ACC112 (cell line): ENCODE data around the gene SERPINE1.
"Not testable (repeated sequence)": the region's sequence is repeated elsewhere in the genome, so short reads cannot be mapped to it uniquely, and the experiment has no call there.

Experiments used
- H2AFZ ChIP-seq: fragments of 200-600 bp; sonication (generic); one replicate; pipeline ENCODE4 v1.6.0; 2017; ENCODE audit warnings: antibody characterized with exemption, low read length; ENCODE audit not compliant: unreplicated experiment
- H3K27ac ChIP-seq: fragments of 200-600 bp; sonication (generic); 2 replicates; pipeline ENCODE4 v1.5.1; 2014; ENCODE audit warnings: low read depth, mild to moderate bottlenecking, antibody characterized with exemption, low read length, moderate library complexity
- H3K27me3 ChIP-seq: fragments of 200-600 bp; sonication (generic); 2 replicates; pipeline ENCODE4 v1.6.1; 2014; ENCODE audit warnings: mild to moderate bottlenecking, antibody characterized with exemption, low read length, moderate library complexity, mixed read lengths; ENCODE audit not compliant: insufficient read depth
- H3K36me3 ChIP-seq: fragments of 200-600 bp; sonication (generic); 2 replicates; pipeline ENCODE4 v1.6.1; 2016; ENCODE audit warnings: mild to moderate bottlenecking, antibody characterized with exemption, low read length, moderate library complexity, mixed read lengths; ENCODE audit not compliant: insufficient read depth
- H3K4me1 ChIP-seq: fragments of 200-600 bp; sonication (generic); one replicate; pipeline ENCODE4 v1.6.1; 2016; ENCODE audit warnings: low read length, mixed read lengths; ENCODE audit not compliant: insufficient read depth, unreplicated experiment, control insufficient read depth
- H3K4me3 ChIP-seq: fragments of 200-600 bp; sonication (generic); 2 replicates; pipeline ENCODE4 v1.5.1; 2014; ENCODE audit warnings: mild to moderate bottlenecking, low read depth, low read length
- H3K79me2 ChIP-seq: fragments of 200-600 bp; sonication (generic); one replicate; pipeline ENCODE4 v1.6.0; 2016; ENCODE audit warnings: low read length; ENCODE audit not compliant: control insufficient read depth, unreplicated experiment, insufficient read depth

SERPINE1 gene

GRCh38 chr7:101113140-101113539, 13.8 kb upstream of the SERPINE1 start:
- H2AFZ ChIP-seq, H3K27me3 ChIP-seq, H3K36me3 ChIP-seq, H3K79me2 ChIP-seq, H3K4me3 ChIP-seq: not testable (repeated sequence)
- H3K27ac ChIP-seq: peak overlapping the region; percentile 100
- H3K4me1 ChIP-seq: peaks cover 53% of the 10 kb centered on the region

GRCh38 chr7:101113836-101114235, 13.1 kb upstream of the SERPINE1 start:
- Histone ChIP-seq H3K4me1 (peaks cover 52% of the 10 kb centered on the region), H3K79me2 (peaks cover 7% of the 10 kb centered on the region), H2AFZ (no peak overlapping the region), H3K4me3 (peak overlapping the region; percentile 12; the same call in 1 of the 2 replicates), H3K36me3 (no peaks in the 10 kb centered on the region), H3K27me3 (no peaks in the 10 kb centered on the region), H3K27ac (peak overlapping the region; percentile 100)

- Histone ChIP-seq H3K79me2 (peaks cover 4% of the 10 kb centered on the region), H3K27me3 (no peaks in the 10 kb centered on the region), H3K4me3 (peak overlapping the region; percentile 12; the same call in 1 of the 2 replicates), H3K36me3 (no peaks in the 10 kb centered on the region), H3K4me1 (peaks cover 49% of the 10 kb centered on the region), H3K27ac (peak overlapping the region; percentile 100), H2AFZ (no peak overlapping the region)
Observed at GRCh38 chr7:101114492-101114891, 12.4 kb upstream of the SERPINE1 start.

- no peaks in the 10 kb centered on the region for H3K36me3 ChIP-seq
- no peak overlapping the region for H3K4me3 ChIP-seq
- no peak overlapping the region for H2AFZ ChIP-seq
- peak overlapping the region; percentile 100 for H3K27ac ChIP-seq
- peaks cover 54% of the 10 kb centered on the region for H3K4me1 ChIP-seq
- H3K79me2 ChIP-seq: peaks cover 4% of the 10 kb centered on the region
- no peaks in the 10 kb centered on the region for H3K27me3 ChIP-seq
Observed at GRCh38 chr7:101115215-101115614, 11.7 kb upstream of the SERPINE1 start.

GRCh38 chr7:101116898-101117297, 10.0 kb upstream of the SERPINE1 start:
- Histone ChIP-seq H3K79me2 (no peaks in the 10 kb centered on the region), H3K27me3 (no peaks in the 10 kb centered on the region), H2AFZ (no peak overlapping the region), H3K4me1 (peaks cover 55% of the 10 kb centered on the region), H3K4me3 (no peak overlapping the region), H3K36me3 (no peaks in the 10 kb centered on the region), H3K27ac (peak overlapping the region; percentile 100)

- Histone ChIP-seq H3K36me3 (no peaks in the 10 kb centered on the region), H3K79me2 (peaks cover 10% of the 10 kb centered on the region), H3K4me3 (no peak overlapping the region), H3K27ac (peak overlapping the region; percentile 100), H3K27me3 (no peaks in the 10 kb centered on the region), H3K4me1 (peaks cover 62% of the 10 kb centered on the region), H2AFZ (no peak overlapping the region)
Observed at GRCh38 chr7:101118856-101119255, 8.0 kb upstream of the SERPINE1 start.

- peak overlapping the region; percentile 100 for H3K27ac ChIP-seq
- peaks cover 12% of the 10 kb centered on the region for H3K79me2 ChIP-seq
- H3K4me1 ChIP-seq: peaks cover 63% of the 10 kb centered on the region
- no peak overlapping the region for H3K4me3 ChIP-seq
- no peak overlapping the region for H2AFZ ChIP-seq
- no peaks in the 10 kb centered on the region for H3K36me3 ChIP-seq
- H3K27me3 ChIP-seq: no peaks in the 10 kb centered on the region
Observed at GRCh38 chr7:101119876-101120275, 7.0 kb upstream of the SERPINE1 start.

- Histone ChIP-seq H2AFZ (no peak overlapping the region), H3K27me3 (no peaks in the 10 kb centered on the region), H3K27ac (peak overlapping the region; percentile 100), H3K36me3 (no peaks in the 10 kb centered on the region), H3K4me1 (peaks cover 68% of the 10 kb centered on the region), H3K4me3 (no peak overlapping the region), H3K79me2 (peaks cover 15% of the 10 kb centered on the region)
Observed at GRCh38 chr7:101120315-101120714, 6.6 kb upstream of the SERPINE1 start.

GRCh38 chr7:101121631-101121990, 5.3 kb upstream of the SERPINE1 start:
- Histone ChIP-seq H3K4me1 (peaks cover 80% of the 10 kb centered on the region), H3K4me3 (peak overlapping the region; percentile 60; the same call in 1 of the 2 replicates), H3K79me2 (peaks cover 19% of the 10 kb centered on the region), H3K27ac (peak overlapping the region; percentile 100)
- not testable (repeated sequence) for H3K27me3 ChIP-seq, H2AFZ ChIP-seq, H3K36me3 ChIP-seq

- H3K27ac ChIP-seq: peak overlapping the region; percentile 100
- no peak overlapping the region for H2AFZ ChIP-seq
- peaks cover 76% of the 10 kb centered on the region for H3K4me1 ChIP-seq
Observed at GRCh38 chr7:101121991-101122932, 4.6 kb upstream of the SERPINE1 start.

More at GRCh38 chr7:101121991-101122932, 4.6 kb upstream of the SERPINE1 start:
- Histone ChIP-seq H3K4me3 (peak overlapping the region; percentile 60), H3K27me3 (no peaks in the 10 kb centered on the region), H3K79me2 (peaks cover 21% of the 10 kb centered on the region), H3K36me3 (peaks cover 3% of the 10 kb centered on the region; the same call in 1 of the 2 replicates)
